ENCODE results near the gene C21orf58.

The C21orf58 gene

DNA sequence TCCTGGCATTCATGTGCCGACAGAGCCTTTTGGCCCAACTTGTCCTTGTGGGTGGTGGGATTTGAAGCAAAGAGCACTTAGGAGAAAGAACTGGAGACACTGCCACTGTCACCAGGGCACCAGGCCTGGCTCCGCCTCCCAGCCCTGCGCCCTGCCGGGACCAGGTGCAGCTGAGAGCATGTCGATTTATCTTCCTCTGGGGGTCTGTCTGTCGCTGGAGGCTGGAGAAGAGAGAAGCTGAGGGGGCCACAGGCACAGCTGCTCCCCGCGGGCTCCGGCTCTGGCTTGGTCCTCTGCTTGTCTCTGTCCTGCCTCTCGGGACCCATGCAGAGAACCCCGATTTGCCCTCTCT is 28.5 kb upstream of the C21orf58 start:
- TF ChIP-seq, protein P1, sequence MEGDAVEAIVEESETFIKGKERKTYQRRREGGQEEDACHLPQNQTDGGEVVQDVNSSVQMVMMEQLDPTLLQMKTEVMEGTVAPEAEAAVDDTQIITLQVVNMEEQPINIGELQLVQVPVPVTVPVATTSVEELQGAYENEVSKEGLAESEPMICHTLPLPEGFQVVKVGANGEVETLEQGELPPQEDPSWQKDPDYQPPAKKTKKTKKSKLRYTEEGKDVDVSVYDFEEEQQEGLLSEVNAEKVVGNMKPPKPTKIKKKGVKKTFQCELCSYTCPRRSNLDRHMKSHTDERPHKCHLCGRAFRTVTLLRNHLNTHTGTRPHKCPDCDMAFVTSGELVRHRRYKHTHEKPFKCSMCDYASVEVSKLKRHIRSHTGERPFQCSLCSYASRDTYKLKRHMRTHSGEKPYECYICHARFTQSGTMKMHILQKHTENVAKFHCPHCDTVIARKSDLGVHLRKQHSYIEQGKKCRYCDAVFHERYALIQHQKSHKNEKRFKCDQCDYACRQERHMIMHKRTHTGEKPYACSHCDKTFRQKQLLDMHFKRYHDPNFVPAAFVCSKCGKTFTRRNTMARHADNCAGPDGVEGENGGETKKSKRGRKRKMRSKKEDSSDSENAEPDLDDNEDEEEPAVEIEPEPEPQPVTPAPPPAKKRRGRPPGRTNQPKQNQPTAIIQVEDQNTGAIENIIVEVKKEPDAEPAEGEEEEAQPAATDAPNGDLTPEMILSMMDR (conservative IDR thresholded peaks at IDR 0.05), result no peak
- peak overlapping the region; percentile 79 for H3K27ac ChIP-seq

DNA sequence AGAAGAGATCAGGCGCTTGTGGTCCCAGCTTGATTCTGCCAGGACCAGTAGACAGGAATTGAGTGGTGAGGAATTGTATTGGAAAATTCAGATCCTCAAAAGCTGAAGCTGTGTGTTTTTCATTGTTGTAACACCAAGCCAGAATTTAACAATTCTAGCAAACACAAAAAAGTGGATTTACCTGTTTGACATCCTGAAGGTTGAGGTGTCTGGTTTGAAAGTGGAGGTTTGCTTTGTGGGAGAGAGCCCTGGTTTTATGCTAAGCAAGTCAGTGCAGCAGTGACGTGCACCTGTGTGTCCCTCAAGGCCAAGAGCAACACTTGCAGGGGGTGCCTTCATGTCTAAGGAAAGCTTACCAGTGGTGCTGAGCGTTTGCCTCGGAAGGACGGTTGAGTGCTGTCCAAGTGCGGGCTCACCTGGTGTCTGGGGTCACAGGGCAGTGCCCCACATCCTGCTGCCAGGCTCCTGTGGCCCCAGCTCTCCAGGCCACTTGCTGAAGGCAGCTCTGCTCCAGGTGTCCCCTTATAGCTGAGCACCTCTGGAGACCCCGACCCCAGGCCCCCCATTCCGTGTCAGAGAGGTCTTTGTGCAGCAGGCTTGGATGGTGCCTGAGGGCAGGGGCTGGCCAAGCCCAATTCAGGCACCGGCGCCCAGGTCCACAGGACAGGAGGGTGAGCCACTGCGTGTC is 27.9 kb upstream of the C21orf58 start:
- TF ChIP-seq, protein P1 (conservative IDR thresholded peaks at IDR 0.05), result no peak
- peak overlapping the region; percentile 79 for H3K27ac ChIP-seq

DNA sequence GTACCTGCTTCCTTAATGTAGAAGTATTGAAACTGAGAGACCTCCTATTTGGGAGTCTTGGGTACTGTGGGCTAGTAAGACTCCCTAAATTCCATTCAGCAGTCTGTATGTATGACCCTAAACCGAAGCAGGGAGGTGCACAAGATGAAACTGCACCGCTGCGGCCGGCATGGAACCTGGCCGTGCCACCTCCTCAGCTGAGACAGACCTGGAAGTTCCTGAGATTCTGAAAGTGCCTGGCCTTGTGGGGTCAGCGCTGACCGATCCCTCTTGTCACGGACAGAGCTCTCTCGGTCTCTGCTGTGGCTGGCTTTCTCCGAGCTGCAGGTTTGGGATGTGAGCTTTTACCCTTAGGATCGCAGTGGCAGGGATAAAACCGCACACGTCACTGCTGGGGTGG is 27.3 kb upstream of the C21orf58 start:
- TF ChIP-seq, protein P1 (conservative IDR thresholded peaks at IDR 0.05), result no peak
- H3K27ac ChIP-seq, result peak overlapping the region; percentile 79

DNA sequence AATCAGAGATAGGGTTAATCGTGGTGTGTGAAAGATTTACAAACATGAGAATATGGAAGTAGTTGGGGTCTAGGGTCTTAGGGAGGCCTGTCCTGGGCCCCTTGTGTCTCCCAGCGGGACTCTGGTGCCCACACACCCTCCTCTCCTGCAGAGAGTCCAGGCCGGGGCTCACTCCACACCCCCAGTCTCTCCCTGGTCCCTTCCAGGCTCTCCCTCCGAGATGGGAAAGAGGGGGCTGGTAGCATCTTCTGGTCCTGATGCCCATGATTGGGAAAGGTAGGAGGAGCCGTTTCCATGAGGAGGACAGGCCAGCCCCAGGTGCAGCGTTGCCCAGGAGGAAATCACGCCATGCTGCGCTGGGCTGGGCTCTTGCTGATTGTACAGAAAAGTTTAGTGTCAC is 26.9 kb upstream of the C21orf58 start:
- TF ChIP-seq, protein P1 (conservative IDR thresholded peaks at IDR 0.05), result no peak
- peak overlapping the region; percentile 79 for H3K27ac ChIP-seq

DNA sequence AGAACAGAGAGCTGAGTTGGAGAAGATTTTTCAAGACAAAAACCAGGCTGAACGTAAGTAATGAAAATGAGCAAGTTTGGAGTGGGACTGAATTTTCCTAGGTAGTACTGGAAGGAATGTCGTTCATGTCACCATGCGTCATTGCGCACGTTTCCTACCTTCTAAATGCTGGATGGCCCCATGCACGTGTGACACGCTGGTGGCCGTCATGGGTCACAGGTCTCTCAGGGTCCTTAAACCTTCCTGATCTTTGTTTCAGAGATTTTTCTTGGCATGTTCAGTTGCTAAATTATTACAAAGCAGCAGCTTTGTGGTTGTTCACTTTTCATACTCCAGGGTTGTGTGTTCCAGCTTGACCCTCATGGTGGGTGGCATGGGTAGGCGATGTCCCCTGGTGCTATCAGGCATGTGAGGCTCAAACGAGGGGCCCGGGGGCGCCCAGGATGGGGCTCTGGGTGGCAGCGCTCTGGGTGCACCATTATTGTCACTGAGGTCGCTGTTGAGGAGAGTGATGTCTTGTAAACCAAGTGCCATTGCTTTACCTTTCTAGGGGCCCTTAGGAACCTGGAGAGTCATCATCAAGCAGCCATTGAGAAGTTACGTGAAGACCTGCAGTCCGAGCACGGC is 25.6 kb upstream of the C21orf58 start:
- TF ChIP-seq, protein P1 (conservative IDR thresholded peaks at IDR 0.05), result no peak
- H3K27ac ChIP-seq, result no peak overlapping the region

DNA sequence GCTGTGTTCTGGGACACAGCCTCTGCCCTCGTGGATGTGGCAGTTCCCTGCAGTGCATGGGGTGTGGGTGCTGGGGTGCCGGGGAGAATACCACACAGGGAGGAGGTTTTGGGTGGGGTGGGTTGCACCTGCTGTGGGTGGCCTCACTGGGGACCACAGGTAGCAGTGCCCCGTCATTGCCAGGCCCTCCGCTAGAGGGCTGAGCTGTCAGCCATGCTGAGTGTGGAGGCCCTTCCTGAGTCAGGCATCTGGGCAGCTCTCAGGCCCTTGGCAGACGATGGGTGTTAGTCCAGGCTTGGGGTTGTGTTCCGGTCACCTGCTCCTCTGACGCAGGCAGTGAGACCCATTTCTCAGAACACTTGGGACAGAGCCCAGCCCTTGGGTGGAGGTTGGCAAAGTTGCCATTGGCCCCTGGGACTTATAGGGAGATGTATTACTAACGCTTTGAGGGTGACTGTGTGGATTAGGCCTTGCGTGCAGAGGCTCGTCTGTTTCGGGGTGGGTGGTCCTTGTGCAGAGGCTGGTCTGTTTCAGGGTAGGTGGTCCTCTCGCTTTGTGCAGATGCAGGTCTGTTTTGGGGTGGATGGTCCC is 24.2 kb upstream of the C21orf58 start:
- peak overlapping the region; percentile 54 for H3K27ac ChIP-seq
- TF ChIP-seq, protein P1 (conservative IDR thresholded peaks at IDR 0.05), result peak; percentile 34

DNA sequence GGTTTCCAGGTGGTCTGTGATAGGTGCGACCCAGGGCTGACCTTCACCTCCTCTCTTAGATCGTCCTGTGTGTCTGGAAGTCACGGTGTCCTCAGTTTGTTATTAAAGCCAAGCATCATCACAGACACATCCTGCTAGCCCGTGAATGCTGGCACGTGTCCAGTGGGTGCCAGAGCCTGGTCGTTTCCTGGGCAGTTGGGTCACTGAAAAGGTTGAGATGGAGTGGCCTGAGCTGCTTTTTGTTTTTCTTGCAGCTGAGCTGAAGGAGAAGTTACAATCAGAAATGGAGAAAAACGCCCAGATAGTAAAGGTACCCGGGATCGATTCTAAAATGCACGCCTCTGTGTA is 23.5 kb upstream of the C21orf58 start:
- TF ChIP-seq, protein P1 (conservative IDR thresholded peaks at IDR 0.05), result no peak
- peak overlapping the region; percentile 54 for H3K27ac ChIP-seq
